OCI-LY1 (cell line): ENCODE measurements around the gene CRTAP.

Experiments
- H2AFZ ChIP-seq: fragments of 200-600 bp; sonication (generic), shearing (Covaris generic); 2 replicates; pipeline ENCODE4 v1.6.0; 2014; ENCODE audit warnings: antibody characterized with exemption, mild to moderate bottlenecking, low read length
- H3F3A ChIP-seq: fragments of 200-600 bp; sonication (generic), shearing (Covaris generic); 2 replicates; pipeline ENCODE4 v1.6.0; 2014; ENCODE audit warnings: mild to moderate bottlenecking, antibody characterized with exemption, low read length, moderate library complexity; ENCODE audit not compliant: insufficient read depth
- H3K27ac ChIP-seq: fragments of 200-600 bp; sonication (generic); 2 replicates; pipeline ENCODE4 v1.5.1; 2014; ENCODE audit warnings: low read length, mixed run types, mild to moderate bottlenecking, low read depth; ENCODE audit not compliant: poor library complexity, severe bottlenecking
- H3K27me3 ChIP-seq: fragments of 200-600 bp; sonication (generic); 2 replicates; pipeline ENCODE4 v1.6.0; 2014; ENCODE audit warnings: antibody characterized with exemption, mild to moderate bottlenecking, low read length, moderate library complexity; ENCODE audit not compliant: insufficient read depth
- H3K36me3 ChIP-seq: fragments of 200-600 bp; sonication (generic); 2 replicates; pipeline ENCODE4 v1.6.1; 2014; ENCODE audit warnings: mild to moderate bottlenecking, antibody characterized with exemption, low read length, moderate library complexity, mixed read lengths; ENCODE audit not compliant: insufficient read depth
- H3K4me1 ChIP-seq: fragments of 200-600 bp; sonication (generic); 2 replicates; pipeline ENCODE4 v1.5.1; 2014; ENCODE audit warnings: mild to moderate bottlenecking, low read length, moderate library complexity; ENCODE audit not compliant: insufficient read depth, severe bottlenecking
- H3K4me2 ChIP-seq: fragments of 200-600 bp; sonication (generic), shearing (Covaris generic); 2 replicates; pipeline ENCODE4 v1.6.1; 2014; ENCODE audit warnings: low read length
- H3K4me3 ChIP-seq: fragments of 200-600 bp; sonication (generic); 2 replicates; pipeline ENCODE4 v1.5.1; 2014; ENCODE audit warnings: low read length, low read depth, mild to moderate bottlenecking, mixed read lengths; ENCODE audit not compliant: poor library complexity, severe bottlenecking
- H3K79me2 ChIP-seq: fragments of 200-600 bp; shearing (Covaris generic); 2 replicates; pipeline ENCODE4 v1.6.1; 2016; ENCODE audit warnings: mixed run types, low read length, mixed read lengths; ENCODE audit not compliant: insufficient read depth
- H3K9ac ChIP-seq: fragments of 200-600 bp; sonication (generic), shearing (Covaris generic); 2 replicates; pipeline ENCODE4 v1.6.1; 2014; ENCODE audit warnings: mild to moderate bottlenecking, low read length, mixed read lengths
- H3K9me2 ChIP-seq: fragments of 200-600 bp; sonication (generic), shearing (Covaris generic); 2 replicates; pipeline ENCODE4 v1.6.1; 2014; ENCODE audit warnings: low read depth, mild to moderate bottlenecking, low read length, mixed read lengths
- H3K9me3 ChIP-seq: fragments of 200-600 bp; shearing (Covaris generic); 2 replicates; pipeline ENCODE4 v1.6.1; 2014; ENCODE audit warnings: low read length, mixed read lengths
- H4K20me1 ChIP-seq: fragments of 200-600 bp; sonication (generic), shearing (Covaris generic); 2 replicates; pipeline ENCODE4 v1.6.0; 2016; ENCODE audit warnings: mild to moderate bottlenecking, low read length; ENCODE audit not compliant: insufficient read depth
- EZH2 ChIP-seq: fragments of 200-600 bp; sonication (generic), shearing (Covaris generic); IDR thresholded peaks from 2 replicates; pipeline ENCODE4 v1.8.0; 2017; ENCODE audit warnings: borderline replicate concordance, mixed run types, mild to moderate bottlenecking, antibody characterized with exemption, low read length, moderate library complexity, mixed read lengths
- TF ChIP-seq, protein P1 (sequence below): fragments of 200-600 bp; sonication (generic), shearing (Covaris generic); IDR thresholded peaks from 2 replicates; pipeline ENCODE4 v1.5.1; 2017; ENCODE audit warnings: mild to moderate bottlenecking, antibody characterized with exemption, low read length, moderate library complexity, mixed read lengths

Gene CRTAP

DNA sequence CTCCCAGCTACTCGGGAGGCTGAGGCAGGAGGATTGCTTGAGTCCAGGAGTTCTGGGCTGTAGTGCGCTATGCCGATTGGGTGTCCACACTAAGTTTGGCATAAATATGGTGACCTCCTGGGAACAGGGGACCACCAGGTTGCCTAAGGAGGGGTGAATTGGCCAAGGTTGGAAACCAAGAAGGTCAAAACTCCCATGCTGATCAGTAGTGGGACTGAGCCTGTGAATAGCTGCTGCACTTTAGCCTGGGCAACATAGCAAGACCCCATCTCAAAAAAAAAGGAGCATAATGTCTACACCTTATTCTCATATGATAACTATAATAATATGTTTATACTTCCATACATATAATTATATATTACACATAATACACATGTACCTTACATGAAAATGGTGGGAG is 10.8 kb upstream of the CRTAP start:
- Histone ChIP-seq H3K9me2 (no peaks in the 10 kb centered on the region), H3K9ac (no peak overlapping the region), H3K27me3 (no peaks in the 10 kb centered on the region; the same call in 1 of the 2 replicates), H3K79me2 (no peaks in the 10 kb centered on the region), H3K4me2 (no peak overlapping the region), H3K4me1 (no peaks in the 10 kb centered on the region), H3K27ac (no peak overlapping the region), H4K20me1 (no peaks in the 10 kb centered on the region), H3F3A (no peaks in the 10 kb centered on the region), H3K9me3 (no peaks in the 10 kb centered on the region), H3K4me3 (no peak overlapping the region), H3K36me3 (no peaks in the 10 kb centered on the region), H2AFZ (no peak overlapping the region)
- TF ChIP-seq EZH2, result no peak
- TF ChIP-seq, protein P1, sequence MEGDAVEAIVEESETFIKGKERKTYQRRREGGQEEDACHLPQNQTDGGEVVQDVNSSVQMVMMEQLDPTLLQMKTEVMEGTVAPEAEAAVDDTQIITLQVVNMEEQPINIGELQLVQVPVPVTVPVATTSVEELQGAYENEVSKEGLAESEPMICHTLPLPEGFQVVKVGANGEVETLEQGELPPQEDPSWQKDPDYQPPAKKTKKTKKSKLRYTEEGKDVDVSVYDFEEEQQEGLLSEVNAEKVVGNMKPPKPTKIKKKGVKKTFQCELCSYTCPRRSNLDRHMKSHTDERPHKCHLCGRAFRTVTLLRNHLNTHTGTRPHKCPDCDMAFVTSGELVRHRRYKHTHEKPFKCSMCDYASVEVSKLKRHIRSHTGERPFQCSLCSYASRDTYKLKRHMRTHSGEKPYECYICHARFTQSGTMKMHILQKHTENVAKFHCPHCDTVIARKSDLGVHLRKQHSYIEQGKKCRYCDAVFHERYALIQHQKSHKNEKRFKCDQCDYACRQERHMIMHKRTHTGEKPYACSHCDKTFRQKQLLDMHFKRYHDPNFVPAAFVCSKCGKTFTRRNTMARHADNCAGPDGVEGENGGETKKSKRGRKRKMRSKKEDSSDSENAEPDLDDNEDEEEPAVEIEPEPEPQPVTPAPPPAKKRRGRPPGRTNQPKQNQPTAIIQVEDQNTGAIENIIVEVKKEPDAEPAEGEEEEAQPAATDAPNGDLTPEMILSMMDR, result no peak

DNA sequence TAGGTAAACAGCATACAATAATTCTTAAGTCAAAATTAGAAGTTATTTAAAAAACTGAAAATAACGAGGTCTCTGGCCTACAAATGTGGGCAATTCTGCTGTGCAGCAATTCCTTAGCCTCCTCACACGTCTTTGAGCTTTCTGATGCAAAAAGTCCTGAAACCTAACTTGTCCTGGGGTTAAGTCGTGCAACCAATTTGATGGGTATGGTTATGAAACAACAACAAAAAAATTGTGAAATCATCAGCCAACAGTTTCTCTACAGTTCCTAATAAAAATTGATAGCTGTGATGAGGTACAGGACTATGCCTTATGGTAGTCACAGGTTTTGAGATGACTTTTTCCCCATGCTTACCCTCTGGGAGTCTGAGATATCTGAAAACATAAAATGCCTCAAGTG is 10.3 kb upstream of the CRTAP start:
- no peak overlapping the region for H3K4me3 ChIP-seq
- no peak overlapping the region for H3K27ac ChIP-seq
- no peak overlapping the region for H3K9ac ChIP-seq
- H3K9me2 ChIP-seq, result no peaks in the 10 kb centered on the region
- H4K20me1 ChIP-seq, result no peaks in the 10 kb centered on the region
- H3K79me2 ChIP-seq, result no peaks in the 10 kb centered on the region
- H3K36me3 ChIP-seq, result no peaks in the 10 kb centered on the region
- H3K4me2 ChIP-seq, result no peak overlapping the region
- no peaks in the 10 kb centered on the region for H3K4me1 ChIP-seq
- no peak overlapping the region for H2AFZ ChIP-seq
- H3F3A ChIP-seq, result no peaks in the 10 kb centered on the region
- TF ChIP-seq, protein P1, result no peak
- no peak for TF ChIP-seq EZH2
- H3K9me3 ChIP-seq, result no peaks in the 10 kb centered on the region
- H3K27me3 ChIP-seq, result no peaks in the 10 kb centered on the region; the same call in 1 of the 2 replicates

DNA sequence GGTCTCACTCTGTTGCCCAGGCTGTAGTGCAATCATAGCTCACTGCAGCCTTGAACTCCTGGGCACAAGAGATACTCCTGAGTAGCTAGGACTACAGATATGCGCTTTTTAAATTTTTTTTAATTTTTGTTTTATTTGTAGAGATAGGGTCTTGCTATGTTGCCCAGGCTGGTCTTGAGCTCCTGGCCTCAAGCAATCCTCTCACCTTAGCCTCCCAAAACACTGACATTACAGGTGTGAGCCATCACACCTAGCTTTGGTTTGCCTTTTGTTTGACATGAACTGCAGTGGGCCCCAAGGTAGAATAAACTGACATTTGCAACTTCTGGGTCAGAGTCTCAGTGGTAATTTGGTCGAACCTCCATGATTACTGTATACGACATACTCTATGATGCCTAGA is 9.0 kb upstream of the CRTAP start:
- H3K4me3 ChIP-seq, result no peak overlapping the region
- H3K9me3 ChIP-seq, result no peaks in the 10 kb centered on the region
- H4K20me1 ChIP-seq, result no peaks in the 10 kb centered on the region
- no peaks in the 10 kb centered on the region for H3K79me2 ChIP-seq
- H2AFZ ChIP-seq, result no peak overlapping the region
- H3K27me3 ChIP-seq, result no peaks in the 10 kb centered on the region; the same call in 1 of the 2 replicates
- no peaks in the 10 kb centered on the region for H3K4me1 ChIP-seq
- H3K4me2 ChIP-seq, result no peak overlapping the region
- no peak overlapping the region for H3K27ac ChIP-seq
- H3F3A ChIP-seq, result no peaks in the 10 kb centered on the region
- no peaks in the 10 kb centered on the region for H3K36me3 ChIP-seq
- no peak overlapping the region for H3K9ac ChIP-seq
- H3K9me2 ChIP-seq, result no peaks in the 10 kb centered on the region
- TF ChIP-seq, protein P1, result no peak
- TF ChIP-seq EZH2, result no peak
